Stimulated activated naive B cell treated with anti-CD40 and anti-IgM and Interleukin-4, amounts not matched to agents 10 μg/mL and 1 μg/mL and 100 μg/mL, for 72 hours (primary cell): Measurements from ENCODE around the gene BPIFB4.
"Not testable (repeated sequence)": the region's sequence is repeated elsewhere in the genome, so short reads cannot be mapped to it uniquely, and the experiment has no call there.

Source experiments
- ATAC-seq, 2 donors: fragments of 150-1000 bp; cut with Tn5 transposase; replicated peaks; 2 replicates each; pipeline ENCODE4 v1.10.0; 2021; ENCODE audit warnings: moderate library complexity in 1 of 2
- DNase-seq: peaks from one replicate; pipeline ENCODE4 v3.0.0; 2021
- H3K27ac Mint-ChIP-seq: one replicate; pipeline ENCODE4 v1.8.0; 2022; ENCODE audit warnings: mild to moderate bottlenecking, mixed read lengths
- H3K27me3 Mint-ChIP-seq, 2 donors: one replicate each; pipeline ENCODE4 v1.8.0; 2022; ENCODE audit warnings: mixed read lengths in 2 of 2
- H3K36me3 Mint-ChIP-seq, 2 donors: one replicate each; pipeline ENCODE4 v1.8.0; 2022; ENCODE audit warnings: mixed read lengths in 2 of 2, mild to moderate bottlenecking in 1 of 2
- H3K4me1 Mint-ChIP-seq, 2 donors: one replicate each; pipeline ENCODE4 v1.8.0; 2022; ENCODE audit warnings: mixed read lengths in 2 of 2, mild to moderate bottlenecking in 1 of 2
- H3K4me3 Mint-ChIP-seq, 2 donors: one replicate each; pipeline ENCODE4 v1.8.0; 2022; ENCODE audit warnings: mild to moderate bottlenecking in 2 of 2, mixed read lengths in 2 of 2, moderate library complexity in 1 of 2
- H3K9me3 Mint-ChIP-seq, 2 donors: one replicate each; pipeline ENCODE4 v1.8.0; 2022; ENCODE audit warnings: mixed read lengths in 2 of 2, mild to moderate bottlenecking in 1 of 2

BPIFB4 gene

GRCh38 chr20:33079259-33079658 is at the start of gene BPIFB4:
BPIFB4 (plus strand) TSS chr20:33079643; CDS start chr20:33081527, 1,884 bp downstream.
- Mint-ChIP-seq H3K27ac (no peak within 1 kb of the TSS), H3K4me3 (no peak within 1 kb of the TSS), H3K4me1 (no peaks in the 10 kb centered on the region), H3K27me3 (peaks cover 17 to 23% of the 10 kb centered on the region in 2 donors), H3K9me3 (no peaks in the 10 kb centered on the region), H3K36me3 (no peaks in the 10 kb centered on the region)
- ATAC-seq (no peak), DNase-seq (no peak)

- Mint-ChIP-seq H3K4me1 (no peaks in the 10 kb centered on the region), H3K4me3 (no peak overlapping the region), H3K9me3 (peaks cover 6 to 7% of the 10 kb centered on the region in 2 donors), H3K27ac (no peak overlapping the region), H3K27me3 (peaks cover 8 to 12% of the 10 kb centered on the region in 2 donors), H3K36me3 (peaks cover 0 to 3% of the 10 kb centered on the region in 2 donors)
- no peak for DNase-seq
- ATAC-seq: no peak
Measured at GRCh38 chr20:33030076-33030475, 49.4 kb upstream of the BPIFB4 start.

DNA sequence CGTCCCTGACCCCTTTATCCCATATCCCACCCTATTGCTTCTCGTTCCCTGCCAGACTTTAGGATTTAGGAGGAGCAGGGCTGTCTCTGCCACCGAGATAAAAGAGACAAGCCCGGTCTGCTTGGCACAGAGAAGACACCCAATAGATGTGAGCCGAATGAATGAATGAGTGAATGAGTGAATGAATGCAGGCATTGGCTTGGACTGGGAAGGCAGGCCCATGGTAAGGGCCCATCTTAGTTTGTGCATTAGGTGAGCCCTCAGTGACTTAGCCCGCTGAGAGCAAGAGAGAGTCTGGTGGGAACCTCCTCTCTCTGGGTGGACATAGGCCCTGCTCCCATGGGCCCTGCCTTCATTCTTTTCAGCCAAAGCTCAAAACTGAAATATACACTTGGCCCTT is 48.9 kb upstream of the BPIFB4 start:
- H3K9me3 Mint-ChIP-seq: peaks cover 6 to 7% of the 10 kb centered on the region in 2 donors
- H3K36me3 Mint-ChIP-seq: peaks cover 0 to 3% of the 10 kb centered on the region in 2 donors
- H3K4me3 Mint-ChIP-seq: no peak overlapping the region
- peaks cover 8 to 12% of the 10 kb centered on the region in 2 donors for H3K27me3 Mint-ChIP-seq
- DNase-seq: no peak
- ATAC-seq: no peak
- no peak overlapping the region for H3K27ac Mint-ChIP-seq
- no peaks in the 10 kb centered on the region for H3K4me1 Mint-ChIP-seq

GRCh38 chr20:33031531-33031930 is 47.9 kb upstream of the BPIFB4 start, which contains the start of gene BPIFB6:
BPIFB6 (plus strand) TSS chr20:33031648; CDS start chr20:33031648, 0 bp downstream.
- peaks cover 0 to 3% of the 10 kb centered on the region in 2 donors for H3K36me3 Mint-ChIP-seq
- H3K27me3 Mint-ChIP-seq: peaks cover 8 to 12% of the 10 kb centered on the region in 2 donors
- no peak within 1 kb of the TSS for H3K27ac Mint-ChIP-seq
- DNase-seq (no peak), ATAC-seq (no peak)
- H3K9me3 Mint-ChIP-seq: peaks cover 6 to 7% of the 10 kb centered on the region in 2 donors
- H3K4me1 Mint-ChIP-seq: no peaks in the 10 kb centered on the region
- H3K4me3 Mint-ChIP-seq: no peak within 1 kb of the TSS

- Mint-ChIP-seq H3K9me3 (peaks cover 6 to 7% of the 10 kb centered on the region in 2 donors), H3K36me3 (peaks cover 0 to 3% of the 10 kb centered on the region in 2 donors), H3K4me3 (no peak overlapping the region), H3K27ac (no peak overlapping the region), H3K27me3 (peaks cover 8 to 12% of the 10 kb centered on the region in 2 donors), H3K4me1 (no peaks in the 10 kb centered on the region)
- no peak for DNase-seq
- no peak for ATAC-seq
Measured at GRCh38 chr20:33032555-33032954, 46.9 kb upstream of the BPIFB4 start.

- Mint-ChIP-seq H3K27ac (no peak overlapping the region), H3K36me3 (peaks cover 0 to 3% of the 10 kb centered on the region in 2 donors), H3K27me3 (peaks cover 15 to 20% of the 10 kb centered on the region in 2 donors), H3K9me3 (peaks cover 7 to 9% of the 10 kb centered on the region in 2 donors), H3K4me3 (no peak overlapping the region), H3K4me1 (no peaks in the 10 kb centered on the region)
- ATAC-seq (no peak), DNase-seq (no peak)
Measured at GRCh38 chr20:33033381-33033780, 46.1 kb upstream of the BPIFB4 start.

GRCh38 chr20:33034115-33034514 is 45.3 kb upstream of the BPIFB4 start:
- H3K4me3 Mint-ChIP-seq: no peak overlapping the region
- peaks cover 7 to 9% of the 10 kb centered on the region in 2 donors for H3K9me3 Mint-ChIP-seq
- peaks cover 22 to 28% of the 10 kb centered on the region in 2 donors for H3K27me3 Mint-ChIP-seq
- no peak overlapping the region for H3K27ac Mint-ChIP-seq
- DNase-seq (no peak), ATAC-seq (no peak)
- H3K4me1 Mint-ChIP-seq: no peaks in the 10 kb centered on the region
- peaks cover 0 to 3% of the 10 kb centered on the region in 2 donors for H3K36me3 Mint-ChIP-seq

- Mint-ChIP-seq H3K4me1 (no peaks in the 10 kb centered on the region), H3K27me3 (peaks cover 22 to 28% of the 10 kb centered on the region in 2 donors), H3K4me3 (no peak overlapping the region), H3K27ac (no peak overlapping the region), H3K9me3 (peaks cover 7 to 9% of the 10 kb centered on the region in 2 donors), H3K36me3 (peaks cover 0 to 3% of the 10 kb centered on the region in 2 donors)
- DNase-seq (no peak), ATAC-seq (no peak)
Measured at GRCh38 chr20:33034901-33035492, 44.4 kb upstream of the BPIFB4 start.

DNA sequence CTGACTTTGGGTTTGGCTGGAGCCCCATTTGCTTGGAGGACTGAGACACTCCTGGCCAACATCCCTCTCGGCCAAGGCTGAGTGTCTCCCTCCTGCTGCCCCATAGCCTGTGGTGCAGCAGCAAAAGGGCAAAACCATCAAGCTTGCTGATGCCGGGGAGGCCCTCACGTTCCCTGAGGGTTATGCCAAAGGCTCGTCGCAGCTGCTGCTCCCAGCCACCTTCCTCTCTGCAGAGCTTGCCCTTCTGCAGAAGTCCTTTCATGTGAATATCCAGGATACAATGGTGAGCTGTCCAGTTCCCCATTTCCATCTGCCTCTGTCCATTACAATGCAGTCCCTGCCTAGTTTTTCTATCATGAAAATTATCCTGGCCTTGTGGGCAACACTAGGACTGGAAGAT is 42.0 kb upstream of the BPIFB4 start:
- no peak overlapping the region for H3K27ac Mint-ChIP-seq
- H3K27me3 Mint-ChIP-seq: peaks cover 18 to 24% of the 10 kb centered on the region in 2 donors
- DNase-seq: no peak
- no peak for ATAC-seq
- no peak overlapping the region for H3K4me3 Mint-ChIP-seq
- H3K9me3 Mint-ChIP-seq: peaks cover 7 to 9% of the 10 kb centered on the region in 2 donors
- peaks cover 0 to 3% of the 10 kb centered on the region in 2 donors for H3K36me3 Mint-ChIP-seq
- no peaks in the 10 kb centered on the region for H3K4me1 Mint-ChIP-seq

- Mint-ChIP-seq H3K4me3 (no peak overlapping the region), H3K27me3 (peaks cover 14 to 17% of the 10 kb centered on the region in 2 donors), H3K27ac (no peak overlapping the region), H3K9me3 (peaks cover 2 to 4% of the 10 kb centered on the region in 2 donors), H3K4me1 (no peaks in the 10 kb centered on the region), H3K36me3 (no peaks in the 10 kb centered on the region)
- ATAC-seq: no peak
- DNase-seq: no peak
Measured at GRCh38 chr20:33038243-33038642, 41.2 kb upstream of the BPIFB4 start.

DNA sequence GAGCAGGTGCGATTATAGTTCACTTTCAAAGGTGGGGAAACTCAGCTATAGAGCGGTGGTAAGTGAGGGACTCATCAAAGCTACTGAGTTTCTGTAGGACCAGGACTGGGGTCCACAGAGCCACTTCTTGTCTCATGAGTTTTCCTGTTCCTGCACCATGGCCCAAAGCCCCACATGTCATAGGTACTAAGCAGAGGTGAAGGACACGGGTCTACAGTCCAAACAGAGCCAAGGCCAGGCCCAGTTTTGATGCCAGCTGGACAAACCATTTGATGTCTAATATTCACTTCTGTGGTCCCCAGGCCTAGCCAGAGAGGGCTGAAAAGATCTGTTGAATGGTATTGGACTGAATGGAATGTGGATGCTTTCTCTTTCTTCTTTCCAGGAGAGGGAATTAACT is 37.0 kb upstream of the BPIFB4 start:
- no peak overlapping the region for H3K27ac Mint-ChIP-seq
- no peaks in the 10 kb centered on the region for H3K36me3 Mint-ChIP-seq
- DNase-seq (no peak), ATAC-seq (no peak)
- H3K27me3 Mint-ChIP-seq: peaks cover 18 to 19% of the 10 kb centered on the region in 2 donors
- peaks cover 11 to 15% of the 10 kb centered on the region in 2 donors for H3K9me3 Mint-ChIP-seq
- H3K4me3 Mint-ChIP-seq: no peak overlapping the region
- no peaks in the 10 kb centered on the region for H3K4me1 Mint-ChIP-seq

- Mint-ChIP-seq H3K9me3 (peaks cover 11 to 14% of the 10 kb centered on the region in 2 donors), H3K4me3 (no peak overlapping the region), H3K27me3 (peaks cover 14 to 16% of the 10 kb centered on the region in 2 donors), H3K4me1 (no peaks in the 10 kb centered on the region), H3K27ac (no peak overlapping the region), H3K36me3 (no peaks in the 10 kb centered on the region)
- DNase-seq (no peak), ATAC-seq (no peak)
Measured at GRCh38 chr20:33042983-33043730, 36.3 kb upstream of the BPIFB4 start.

DNA sequence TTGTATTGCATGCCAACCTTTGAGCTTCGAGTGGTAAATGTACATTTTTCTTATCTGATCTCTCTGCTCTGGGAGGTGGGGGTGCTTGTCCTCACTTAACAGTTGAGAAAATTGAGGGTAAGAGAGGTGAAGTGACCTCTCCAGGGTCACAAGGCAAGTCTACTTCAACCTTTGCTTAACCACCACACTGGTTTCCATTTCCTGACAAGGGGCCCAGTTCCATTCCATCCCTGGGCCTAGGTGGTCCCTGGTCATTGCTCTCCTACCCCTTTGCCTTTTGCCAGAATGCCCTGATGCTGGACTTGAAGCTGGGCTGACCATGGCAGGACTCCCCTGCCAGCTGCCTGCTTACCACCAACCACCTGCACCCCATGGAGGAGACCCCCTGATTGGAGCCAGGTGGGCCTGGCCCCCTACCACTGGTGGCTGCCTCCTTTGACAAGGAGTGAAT is 35.7 kb upstream of the BPIFB4 start:
- ATAC-seq: no peak
- H3K4me3 Mint-ChIP-seq: no peak overlapping the region
- no peak overlapping the region for H3K27ac Mint-ChIP-seq
- H3K9me3 Mint-ChIP-seq: peaks cover 11 to 12% of the 10 kb centered on the region in 2 donors
- peaks cover 8 to 10% of the 10 kb centered on the region in 2 donors for H3K27me3 Mint-ChIP-seq
- no peaks in the 10 kb centered on the region for H3K36me3 Mint-ChIP-seq
- no peak for DNase-seq
- no peaks in the 10 kb centered on the region for H3K4me1 Mint-ChIP-seq

- H3K9me3 Mint-ChIP-seq: peaks cover 11 to 12% of the 10 kb centered on the region in 2 donors
- not testable (repeated sequence) for H3K4me1 Mint-ChIP-seq, H3K36me3 Mint-ChIP-seq, DNase-seq, H3K27me3 Mint-ChIP-seq, H3K27ac Mint-ChIP-seq, ATAC-seq, H3K4me3 Mint-ChIP-seq
Measured at GRCh38 chr20:33045129-33045721, 34.2 kb upstream of the BPIFB4 start.
